Measurements from ENCODE around the gene INPP4A.

- no peak for TF ChIP-seq CREB5 (CRISPR knock-in tag; IDR thresholded peaks at IDR 0.05; ENCODE audit: low read depth)
- no peak for TF ChIP-seq TSHZ2 (CRISPR knock-in tag; IDR thresholded peaks at IDR 0.05)
- no peak for TF ChIP-seq ZFP30 (CRISPR knock-in tag; IDR thresholded peaks at IDR 0.05)
- TF ChIP-seq ZC3H10 (CRISPR knock-in tag; IDR thresholded peaks at IDR 0.05): no peak
- TF ChIP-seq ZFP3 (CRISPR knock-in tag; IDR thresholded peaks at IDR 0.05): no peak
- TF ChIP-seq TOX (CRISPR knock-in tag; IDR thresholded peaks at IDR 0.05; ENCODE audit: borderline replicate concordance): no peak
- no peak for TF ChIP-seq BACH2 (CRISPR knock-in tag; IDR thresholded peaks at IDR 0.05; ENCODE audit: borderline replicate concordance)
- no peak for TF ChIP-seq RARB (CRISPR knock-in tag; IDR thresholded peaks at IDR 0.05)
- no peak for TF ChIP-seq ZNF565 (CRISPR knock-in tag; conservative IDR thresholded peaks at IDR 0.05; ENCODE audit: low read depth)
- no peak for TF ChIP-seq ARNTL (CRISPR knock-in tag; IDR thresholded peaks at IDR 0.05; ENCODE audit: borderline replicate concordance, low read depth)
- no peak for TF ChIP-seq PATZ1 (CRISPR knock-in tag; IDR thresholded peaks at IDR 0.05; ENCODE audit: borderline replicate concordance)
These were observed 38.7 kb downstream of the INPP4A start for GRCh38 chr2:98483257-98483861.

Measured in SK-N-SH treated with all-trans-retinoic acid at 6 μM for 48 hours (cell line).